Measurements from ENCODE around the gene NBEAL2. TPM values are rescaled to one million over a fixed set of nuclear protein-coding genes. Genes with fewer than 3 reads are reported as not detected.

NBEAL2 gene
- total RNA-seq, 4 donors from 2014 or later: 128 to 297 (median 185) TPM

DNA sequence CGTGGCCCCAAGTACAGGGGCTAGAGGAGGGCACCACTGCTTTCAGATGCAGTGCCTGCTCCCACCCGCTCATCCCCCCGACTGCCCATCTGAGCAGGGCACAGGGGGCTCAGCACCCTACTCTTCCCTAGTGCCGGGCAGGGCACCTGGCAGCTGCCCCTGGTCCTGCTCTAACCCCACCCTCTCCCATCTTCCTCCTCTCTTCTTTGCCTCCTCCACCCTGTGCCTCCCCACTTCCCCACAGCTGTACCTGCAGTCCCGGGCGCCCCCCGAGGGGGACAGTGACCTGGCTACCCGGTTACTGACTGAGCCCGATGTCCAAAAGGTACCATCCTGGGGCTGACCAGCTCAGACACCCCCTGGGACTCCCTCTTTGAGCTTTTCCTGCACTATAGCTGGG lies 12.8 kb downstream of the NBEAL2 start:
- no peak overlapping the region for H3K27ac ChIP-seq
- H3K4me3 ChIP-seq: no peak overlapping the region
- TF ChIP-seq POLR2A (IDR thresholded peaks at IDR 0.05): no peak
- TF ChIP-seq, protein P1, sequence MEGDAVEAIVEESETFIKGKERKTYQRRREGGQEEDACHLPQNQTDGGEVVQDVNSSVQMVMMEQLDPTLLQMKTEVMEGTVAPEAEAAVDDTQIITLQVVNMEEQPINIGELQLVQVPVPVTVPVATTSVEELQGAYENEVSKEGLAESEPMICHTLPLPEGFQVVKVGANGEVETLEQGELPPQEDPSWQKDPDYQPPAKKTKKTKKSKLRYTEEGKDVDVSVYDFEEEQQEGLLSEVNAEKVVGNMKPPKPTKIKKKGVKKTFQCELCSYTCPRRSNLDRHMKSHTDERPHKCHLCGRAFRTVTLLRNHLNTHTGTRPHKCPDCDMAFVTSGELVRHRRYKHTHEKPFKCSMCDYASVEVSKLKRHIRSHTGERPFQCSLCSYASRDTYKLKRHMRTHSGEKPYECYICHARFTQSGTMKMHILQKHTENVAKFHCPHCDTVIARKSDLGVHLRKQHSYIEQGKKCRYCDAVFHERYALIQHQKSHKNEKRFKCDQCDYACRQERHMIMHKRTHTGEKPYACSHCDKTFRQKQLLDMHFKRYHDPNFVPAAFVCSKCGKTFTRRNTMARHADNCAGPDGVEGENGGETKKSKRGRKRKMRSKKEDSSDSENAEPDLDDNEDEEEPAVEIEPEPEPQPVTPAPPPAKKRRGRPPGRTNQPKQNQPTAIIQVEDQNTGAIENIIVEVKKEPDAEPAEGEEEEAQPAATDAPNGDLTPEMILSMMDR (IDR thresholded peaks at IDR 0.05): no peak
- WGBS, 2 donors: 95 to 97% methylated on average over 5 to 9 of the region's 9 CpGs
- intact Hi-C loops (cut with DNase I): no loop called here
- no peaks in the 10 kb centered on the region for H3K27me3 ChIP-seq
- no peak for DNase-seq
- no peaks in the 10 kb centered on the region for H3K9me3 ChIP-seq
- peaks cover 23 to 92% (median 36%) of the 10 kb centered on the region in 3 donors for H3K36me3 ChIP-seq
- peaks cover 18 to 53% (median 24%) of the 10 kb centered on the region in 3 donors for H3K4me1 ChIP-seq

DNA sequence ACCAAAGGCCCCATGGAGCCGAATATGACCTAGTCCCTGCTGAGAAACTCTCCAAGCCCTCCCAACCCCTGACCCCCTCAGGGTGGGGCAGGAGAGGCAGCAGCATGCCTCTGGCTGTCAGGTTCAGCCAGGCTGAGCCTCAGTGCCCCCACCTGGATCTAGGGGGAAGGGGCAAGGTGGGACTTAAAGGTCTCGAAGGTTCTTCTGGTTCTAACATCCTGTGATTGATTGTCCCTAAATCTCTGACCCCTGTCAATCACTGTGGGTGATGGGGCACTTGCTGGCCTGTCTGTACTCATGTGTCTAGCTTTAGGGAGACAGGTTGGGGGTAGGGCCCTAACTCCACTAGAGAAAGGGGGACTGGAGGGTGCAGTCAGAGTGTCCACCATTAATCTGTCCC lies 13.8 kb downstream of the NBEAL2 start:
- intact Hi-C loops (cut with DNase I): no loop called here
- 70 to 78% methylated on average over 1 to 2 of the region's 2 CpGs for WGBS, 2 donors
- H3K36me3 ChIP-seq: peaks cover 23 to 100% (median 36%) of the 10 kb centered on the region in 3 donors
- no peak overlapping the region for H3K4me3 ChIP-seq
- TF ChIP-seq POLR2A (IDR thresholded peaks at IDR 0.05): no peak
- TF ChIP-seq, protein P1 (IDR thresholded peaks at IDR 0.05): no peak
- no peak overlapping the region for H3K27ac ChIP-seq
- H3K27me3 ChIP-seq: no peaks in the 10 kb centered on the region
- DNase-seq: no peak
- peaks cover 7 to 52% (median 22%) of the 10 kb centered on the region in 3 donors for H3K4me1 ChIP-seq
- no peaks in the 10 kb centered on the region for H3K9me3 ChIP-seq

DNA sequence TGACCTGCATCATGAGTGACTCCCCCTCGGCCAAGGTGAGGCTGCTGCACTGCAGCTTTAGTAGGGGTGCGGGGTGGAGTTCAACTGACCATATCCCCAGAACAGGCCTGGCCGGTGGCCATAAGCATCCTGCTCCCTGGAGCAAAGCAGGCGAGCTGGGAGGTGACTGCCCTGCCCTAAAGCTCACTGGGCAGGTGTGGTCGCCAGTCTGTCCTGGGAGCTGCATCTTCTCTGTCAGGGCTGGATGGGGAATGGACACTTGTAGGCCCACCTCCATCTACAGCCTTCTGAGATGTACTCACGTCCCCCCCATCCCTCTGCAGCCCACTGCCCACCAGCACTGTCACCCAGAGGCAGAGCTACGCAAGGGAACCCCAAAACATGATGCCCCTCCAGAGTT lies 14.5 kb downstream of the NBEAL2 start:
- DNase-seq: no peak
- H3K9me3 ChIP-seq: no peaks in the 10 kb centered on the region
- H3K4me3 ChIP-seq: no peak overlapping the region
- H3K27me3 ChIP-seq: no peaks in the 10 kb centered on the region
- 75 to 86% methylated on average over 2 to 6 of the region's 7 CpGs for WGBS, 2 donors
- TF ChIP-seq, protein P1 (IDR thresholded peaks at IDR 0.05): no peak
- TF ChIP-seq POLR2A (IDR thresholded peaks at IDR 0.05): no peak
- intact Hi-C loops (cut with DNase I): no loop called here
- peaks cover 23 to 100% (median 34%) of the 10 kb centered on the region in 3 donors for H3K36me3 ChIP-seq
- H3K4me1 ChIP-seq: peaks cover under 1 to 52% (median 24%) of the 10 kb centered on the region in 3 donors
- H3K27ac ChIP-seq: no peak overlapping the region

DNA sequence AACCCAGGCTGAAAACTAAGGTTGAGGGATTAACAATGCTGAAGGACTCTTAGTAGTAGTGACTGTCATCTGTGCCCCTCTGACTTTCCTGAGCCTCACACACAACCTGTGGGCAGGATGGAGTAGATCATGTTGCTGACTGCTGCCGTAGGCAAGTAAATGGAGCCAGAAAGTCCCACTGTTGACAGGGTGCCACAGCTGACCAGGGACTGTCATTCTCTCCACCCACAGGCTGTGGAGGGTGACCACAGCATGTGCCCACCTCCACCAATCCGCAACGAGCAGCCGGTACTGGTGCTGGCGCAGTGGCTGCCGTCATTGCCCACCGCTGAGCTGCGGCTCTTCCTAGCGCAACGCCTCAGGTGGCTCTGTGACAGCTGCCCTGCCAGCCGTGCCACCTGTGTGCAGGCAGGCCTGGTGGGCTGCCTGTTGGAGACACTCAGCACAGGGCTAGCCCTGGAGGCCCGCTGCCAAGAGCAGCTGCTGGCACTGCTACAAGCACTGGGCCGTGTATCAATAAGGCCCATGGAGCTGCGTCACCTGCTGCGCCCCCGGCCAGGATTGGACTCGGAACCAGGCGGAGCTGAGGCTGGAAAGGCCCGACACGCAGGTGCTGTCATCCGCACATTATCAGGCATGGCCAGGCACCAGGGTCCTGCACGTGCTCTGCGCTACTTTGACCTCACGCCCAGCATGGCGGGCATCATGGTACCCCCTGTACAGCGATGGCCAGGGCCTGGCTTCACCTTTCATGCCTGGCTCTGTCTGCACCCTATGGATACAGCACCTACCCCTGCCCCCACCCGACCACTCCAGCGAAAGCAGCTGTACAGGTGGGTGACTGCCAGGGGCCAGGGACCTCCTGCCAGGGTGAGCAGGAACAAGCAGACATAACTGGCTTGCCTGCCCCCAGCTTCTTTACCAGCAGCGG lies 15.6 kb downstream of the NBEAL2 start:
- no peaks in the 10 kb centered on the region for H3K9me3 ChIP-seq
- peaks cover 26 to 100% (median 36%) of the 10 kb centered on the region in 3 donors for H3K36me3 ChIP-seq
- H3K4me3 ChIP-seq: no peak overlapping the region
- DNase-seq: no peak
- no peak overlapping the region for H3K27ac ChIP-seq
- WGBS, 2 donors: 92 to 96% methylated on average over 6 to 7 of the region's 29 CpGs
- peaks cover 0 to 44% (median 24%) of the 10 kb centered on the region in 3 donors for H3K4me1 ChIP-seq
- H3K27me3 ChIP-seq: no peaks in the 10 kb centered on the region
- TF ChIP-seq, protein P1 (IDR thresholded peaks at IDR 0.05): no peak
- TF ChIP-seq POLR2A (IDR thresholded peaks at IDR 0.05): no peak
- intact Hi-C loops (cut with DNase I): loop anchor here (5.0 kb wide), 1 partner anchor 73 kb away; no protein-coding TSS in a partner anchor
